HG02763 (cell line): Measurements from ENCODE around the gene GABPA.
"Not testable (repeated sequence)": the region's sequence is repeated elsewhere in the genome, so short reads cannot be mapped to it uniquely, and the experiment has no call there.

ENCODE experiments used
- ATAC-seq: cut with Tn5 transposase; IDR thresholded peaks from one replicate; pipeline ENCODE4 v1.9.1; 2021; ENCODE audit warnings: mild to moderate bottlenecking, moderate library complexity; ENCODE audit not compliant: unreplicated experiment

GABPA gene

DNA sequence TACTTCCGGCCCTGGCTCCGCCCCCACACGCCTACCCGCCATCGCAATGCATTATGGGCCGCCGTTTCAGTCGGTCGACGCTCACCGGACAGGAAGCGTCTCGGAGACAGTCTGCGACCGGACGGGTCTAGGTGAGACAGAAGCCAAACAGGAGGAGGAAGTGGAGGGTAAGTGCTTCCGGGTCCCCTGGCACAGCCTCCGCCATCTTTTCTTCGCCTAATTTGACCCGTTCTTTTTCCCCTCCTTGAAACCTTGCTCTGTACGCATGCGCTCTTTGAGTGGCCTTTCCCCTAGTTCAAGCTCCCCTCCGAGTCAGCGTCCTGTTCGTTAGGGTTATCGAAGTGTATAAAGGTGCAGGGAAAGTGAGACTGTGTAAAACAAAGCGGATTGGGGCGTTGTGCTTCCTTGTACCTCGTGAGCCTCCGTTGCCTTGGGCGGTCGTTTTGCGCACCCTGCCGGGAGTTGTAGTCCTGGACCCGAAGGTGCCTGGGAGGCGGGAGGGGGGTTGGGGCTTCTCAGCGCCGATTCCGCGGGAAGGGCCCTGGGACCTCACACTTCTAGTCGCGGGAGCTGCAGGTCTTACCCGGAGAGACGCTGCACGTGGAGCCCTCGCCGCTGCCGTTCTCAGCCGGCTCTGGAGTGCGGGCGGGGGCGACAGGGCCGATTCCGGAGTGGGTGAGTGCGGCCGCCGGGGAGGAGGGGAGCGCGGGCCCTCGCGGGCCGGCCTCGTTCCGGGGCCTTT, at the start of gene GABPA, which contains the start of gene ATP5PF:
GABPA (plus strand) TSS at position 69 of the 742 bp plus-strand sequence. CDS start 6,627 bp downstream, outside the sequence.
ATP5PF (minus strand) TSS at position 1 of the 742 bp plus-strand sequence. CDS start 5,110 bp downstream, outside the sequence.
- ATAC-seq, result peak; percentile 89

DNA sequence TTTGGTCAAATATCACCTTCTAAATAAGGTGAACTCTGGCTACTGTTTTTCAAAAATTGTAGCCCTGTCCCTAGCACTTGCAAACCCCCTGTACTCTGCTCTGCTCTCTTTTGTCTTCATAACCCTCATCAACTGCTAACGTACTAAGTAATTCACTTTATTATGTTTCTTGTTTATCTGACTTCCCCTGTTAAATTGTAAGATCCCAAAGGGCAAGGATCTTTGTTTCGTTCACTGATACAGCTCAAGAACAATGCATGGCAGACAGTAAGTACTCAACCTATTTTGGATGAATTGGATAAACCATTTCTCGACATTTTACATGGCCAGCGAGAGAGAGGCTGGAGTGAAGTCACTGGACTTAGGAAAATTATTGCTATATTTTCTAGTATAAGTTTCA, 47.0 kb upstream of the GABPA start:
- no peak for ATAC-seq

DNA sequence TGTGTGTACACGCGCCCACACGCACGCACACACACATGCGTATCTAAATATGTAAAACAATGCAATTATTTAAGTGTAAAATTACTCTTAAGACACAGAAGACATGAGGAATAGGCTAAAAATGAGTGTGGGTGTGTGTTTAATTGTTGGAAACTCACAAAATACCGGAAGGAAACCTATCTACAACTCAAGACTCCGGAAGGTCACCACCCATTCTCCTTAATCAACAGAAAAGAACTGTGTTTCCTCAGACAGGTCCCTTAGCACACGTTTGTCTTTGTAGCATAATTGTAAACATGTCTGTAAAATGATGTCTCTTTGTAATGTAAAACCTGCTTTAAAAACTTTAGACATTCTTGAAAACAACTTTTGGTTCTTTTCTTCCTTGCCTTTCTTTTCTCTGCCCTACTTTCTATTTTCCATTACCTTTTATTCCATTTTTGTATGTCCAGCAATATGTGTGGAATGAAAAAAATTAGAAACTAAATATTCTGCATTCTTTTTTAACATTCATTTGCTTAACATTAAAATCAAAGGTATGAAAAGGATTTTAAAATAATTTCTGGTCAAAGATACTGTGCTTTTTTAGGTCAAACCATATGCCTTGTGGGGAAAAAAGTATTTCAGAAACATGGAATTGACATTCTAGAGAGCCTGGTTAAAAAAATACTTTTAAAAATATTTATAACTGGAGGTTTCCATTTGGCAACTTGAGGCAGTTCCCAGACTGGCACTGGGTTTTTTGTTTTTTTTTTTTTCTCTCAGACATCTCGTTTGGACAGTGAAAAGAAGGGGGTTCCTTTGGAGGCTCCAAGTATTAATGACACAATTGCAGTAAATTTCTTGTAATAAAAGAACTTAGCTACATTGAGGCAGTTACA, 46.3 kb upstream of the GABPA start:
- no peak for ATAC-seq

DNA sequence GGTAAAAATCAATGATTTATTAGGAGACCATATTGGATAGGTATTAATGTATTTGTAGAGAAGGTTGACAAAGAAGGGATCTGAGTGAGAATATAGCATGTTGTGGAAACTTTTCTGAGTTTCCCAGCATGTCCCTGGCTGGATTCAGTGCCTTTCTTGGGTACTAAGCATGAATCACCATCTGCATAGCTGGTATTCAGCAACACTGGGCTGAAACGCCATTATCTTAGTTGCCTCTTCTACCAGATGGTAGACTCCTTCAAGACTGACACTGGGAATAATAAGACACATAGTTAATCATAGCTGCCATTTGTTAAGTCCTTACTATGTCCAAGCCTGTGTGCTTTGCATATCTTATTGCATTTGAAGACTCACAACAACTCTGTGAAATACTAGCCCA, 45.5 kb upstream of the GABPA start:
- ATAC-seq, result no peak

DNA sequence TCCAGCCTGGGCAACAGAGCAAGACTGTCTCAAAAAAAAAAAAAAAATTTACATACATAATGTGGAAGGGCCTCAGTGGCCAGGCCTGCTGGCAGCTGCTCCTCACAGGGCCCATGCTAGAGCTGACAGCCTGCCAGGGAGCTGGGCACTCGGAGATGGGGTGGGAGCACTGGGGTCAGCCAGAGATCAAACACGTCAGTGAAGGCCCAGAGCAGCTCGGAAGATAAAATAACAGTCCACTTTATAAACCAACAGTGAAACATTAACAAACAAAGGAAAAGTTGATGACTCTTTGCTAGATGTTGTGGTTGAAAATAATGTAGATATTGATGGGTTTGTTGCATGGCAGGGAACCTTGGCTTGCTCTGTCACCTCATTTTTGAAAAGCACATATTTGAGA, 42.8 kb upstream of the GABPA start:
- ATAC-seq, result no peak

DNA sequence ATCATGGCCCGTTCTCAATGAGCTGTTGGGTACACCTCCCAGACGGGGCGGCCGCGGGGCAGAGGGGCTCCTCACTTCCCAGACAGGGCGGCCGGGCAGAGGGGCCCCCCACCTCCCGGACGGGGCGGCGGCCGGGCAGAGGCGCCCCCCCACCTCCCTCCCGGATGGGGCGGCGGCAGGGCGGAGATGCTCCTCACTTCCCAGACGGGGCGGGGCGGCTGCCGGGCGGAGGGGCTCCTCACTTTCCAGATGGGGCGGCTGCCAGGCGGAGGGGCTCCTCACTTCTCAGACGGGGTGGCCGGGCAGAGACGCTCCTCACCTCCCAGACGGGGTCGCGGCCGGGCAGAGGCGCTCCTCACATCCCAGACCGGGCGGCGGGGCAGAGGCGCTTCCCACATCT, 39.3 kb upstream of the GABPA start:
- ATAC-seq, result not testable (repeated sequence)

DNA sequence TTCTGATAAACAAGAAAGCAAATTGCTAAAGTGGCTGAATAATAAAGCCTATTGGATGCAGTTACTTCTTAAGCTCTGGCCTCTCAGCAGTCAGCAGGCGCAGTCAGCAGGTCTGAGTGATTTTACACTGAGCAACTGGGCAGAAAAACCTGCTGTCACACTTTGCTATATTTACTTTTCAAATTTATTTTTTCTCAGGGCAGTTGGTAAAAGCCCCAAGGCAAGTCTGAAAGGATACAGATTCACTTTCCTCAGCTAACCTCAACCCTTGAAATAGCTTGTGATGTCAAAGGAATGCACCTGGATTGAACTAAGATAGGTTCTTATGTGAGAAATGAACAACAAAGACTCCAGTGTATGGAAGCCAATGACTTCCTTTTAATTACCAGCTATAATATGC, 34.0 kb upstream of the GABPA start:
- ATAC-seq, result no peak

DNA sequence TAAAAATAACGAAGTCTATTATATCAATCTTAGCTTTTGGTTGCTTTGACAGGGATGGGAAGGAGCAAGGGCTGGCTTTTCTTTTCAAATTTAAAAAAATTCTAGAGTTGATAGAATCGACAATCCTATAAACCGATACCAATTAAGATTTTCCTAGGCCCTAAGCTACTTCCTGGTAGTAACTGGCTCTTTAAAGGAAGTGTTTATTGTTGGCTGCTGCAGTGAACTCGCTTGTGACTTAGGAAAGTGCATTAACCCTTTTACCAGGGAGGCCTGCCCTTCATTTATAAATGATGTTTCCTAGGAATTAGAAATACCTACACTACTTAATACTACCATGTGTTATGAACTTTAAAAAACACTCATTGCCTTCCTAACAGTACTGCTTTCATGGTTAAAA, 33.2 kb upstream of the GABPA start:
- no peak for ATAC-seq

DNA sequence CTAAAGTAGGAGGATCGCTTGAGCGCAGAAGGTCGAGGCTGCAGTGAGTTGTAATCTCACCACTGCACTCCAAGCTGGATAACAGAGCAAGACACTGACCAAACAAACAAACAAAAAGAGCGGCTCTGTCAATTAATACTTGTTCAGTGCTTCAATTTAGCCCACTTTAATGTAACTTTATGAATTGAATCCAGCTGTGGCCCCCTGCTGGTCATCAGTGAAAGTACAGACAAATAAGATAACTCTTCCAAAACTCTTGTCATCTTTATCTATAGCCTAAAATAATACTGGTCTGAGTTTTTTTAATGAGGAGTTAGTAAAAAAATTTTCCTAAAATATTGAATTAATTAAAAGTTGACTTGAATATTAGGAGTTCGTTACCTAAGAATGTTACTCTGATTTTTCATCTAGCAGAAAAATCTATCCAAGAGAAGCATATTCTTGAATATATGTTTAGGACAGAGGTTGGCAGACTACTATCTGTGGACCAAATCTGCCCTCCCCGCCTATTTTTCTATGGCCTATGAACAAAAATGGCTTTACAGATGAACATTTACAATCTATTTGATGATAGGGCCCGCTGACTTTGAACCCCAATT, 26.2 kb upstream of the GABPA start:
- ATAC-seq, result no peak

DNA sequence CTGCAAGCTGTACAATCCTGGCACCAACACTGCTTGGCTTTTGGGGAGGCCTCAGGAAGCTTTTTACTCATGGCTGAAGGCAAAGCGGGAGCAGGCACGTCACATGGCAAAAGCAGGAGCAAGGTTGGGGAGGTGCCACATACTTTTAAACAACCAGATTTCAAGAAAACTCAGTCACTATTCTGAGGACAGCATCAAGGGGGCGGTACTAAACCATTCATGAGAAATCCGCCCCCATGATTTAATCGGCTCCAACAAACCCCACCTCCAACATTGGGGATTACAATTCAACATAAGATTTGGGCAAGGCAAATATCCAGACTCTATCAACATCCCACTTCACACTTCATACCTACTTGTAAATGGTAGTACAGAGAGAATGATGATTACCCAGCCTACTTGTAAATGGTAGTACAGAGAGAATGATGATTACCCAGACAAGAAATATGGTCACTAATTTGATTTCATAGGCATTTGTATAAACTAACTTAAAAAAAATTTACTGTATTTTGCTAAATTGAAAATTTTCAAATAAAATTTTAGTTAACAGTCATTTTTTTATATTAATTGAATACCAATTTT, 25.0 kb upstream of the GABPA start:
- no peak for ATAC-seq

DNA sequence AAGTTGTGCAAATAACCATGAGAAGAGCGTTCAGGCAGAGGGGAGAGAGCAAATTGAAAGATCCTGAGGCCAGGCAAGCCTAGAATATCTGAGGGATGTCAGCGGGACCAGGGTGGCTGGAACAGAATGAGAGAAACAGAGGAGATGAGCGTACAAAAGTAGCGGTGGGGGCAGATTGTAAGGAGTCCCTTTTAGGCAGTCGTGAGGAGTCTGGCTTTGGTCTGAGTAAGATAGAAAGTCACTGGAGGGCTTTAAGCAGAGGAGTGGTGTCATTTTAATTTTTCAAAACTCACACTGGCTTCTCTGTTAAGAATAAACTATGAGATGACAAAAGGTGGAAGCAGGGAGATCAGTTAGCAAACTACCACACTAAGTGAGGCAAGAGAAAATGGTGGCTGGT, 24.2 kb upstream of the GABPA start:
- ATAC-seq, result no peak

DNA sequence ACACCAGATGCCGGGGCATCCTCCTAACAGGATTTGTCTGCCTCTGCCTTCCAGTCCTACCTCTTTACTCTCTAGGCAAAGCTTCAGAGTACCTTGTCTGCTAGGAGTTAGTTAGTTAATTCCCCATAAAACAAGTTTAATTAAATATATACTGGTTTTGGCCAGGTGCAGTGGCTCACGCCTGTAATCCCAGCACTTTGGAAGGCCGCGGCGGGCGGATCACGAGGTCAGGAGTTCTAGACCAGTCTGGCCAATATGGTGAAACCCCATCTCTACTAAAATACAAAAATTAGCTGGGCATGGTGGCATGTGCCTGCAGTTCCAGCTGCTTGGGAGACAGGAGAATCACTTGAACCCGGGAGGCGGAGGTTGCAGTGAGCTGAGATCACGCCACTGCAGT, 20.7 kb upstream of the GABPA start:
- ATAC-seq, result not testable (repeated sequence)

DNA sequence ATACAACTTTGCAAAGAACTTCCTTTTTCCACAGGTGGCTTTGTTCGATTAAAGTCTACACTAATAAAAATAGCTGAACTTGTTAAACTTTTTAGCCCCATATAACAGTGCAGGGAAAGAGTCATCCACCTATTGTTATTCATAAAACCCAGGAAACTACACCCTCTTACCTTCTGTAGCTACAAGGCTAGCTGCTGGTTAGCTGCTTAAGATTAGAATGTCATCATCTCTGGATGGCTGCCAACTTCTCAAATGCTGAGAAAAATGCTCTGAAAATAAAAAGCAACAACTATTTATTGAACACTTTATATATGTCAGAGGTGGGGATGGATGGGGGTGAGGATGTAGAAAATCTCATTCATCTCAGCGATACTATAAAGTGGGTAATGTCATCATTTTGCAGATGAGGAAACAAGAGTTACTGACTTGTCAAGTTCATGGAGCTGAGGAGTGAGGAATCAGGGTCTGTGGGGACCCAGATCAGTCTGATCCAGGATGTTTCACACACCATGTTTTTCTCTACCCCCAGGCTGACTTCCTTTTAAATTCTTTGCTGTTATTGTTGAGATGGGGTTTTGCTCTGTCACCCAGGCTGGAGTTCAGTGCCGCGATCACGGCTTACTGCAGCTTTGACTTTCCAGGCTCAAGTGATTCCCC, 17.2 kb upstream of the GABPA start:
- ATAC-seq, result no peak

DNA sequence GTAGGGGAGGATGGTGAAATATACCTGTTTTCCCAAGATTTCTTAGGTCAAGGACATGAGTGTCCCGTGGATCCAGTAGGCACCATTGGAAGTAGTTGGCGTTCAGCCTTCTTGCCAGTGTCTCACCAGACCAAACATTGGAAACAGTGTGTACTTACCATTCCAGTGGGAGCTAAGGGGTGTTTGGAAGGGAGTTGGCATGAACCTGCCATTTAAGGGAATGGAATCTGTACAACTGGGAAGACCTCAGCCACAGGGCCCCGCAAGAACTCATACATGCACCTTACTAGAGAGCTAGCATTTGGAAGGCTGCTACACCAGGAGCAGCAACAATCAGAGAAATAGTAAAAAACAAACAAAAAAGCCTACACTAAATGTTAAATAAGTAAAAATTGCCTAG, 12.8 kb upstream of the GABPA start:
- no peak for ATAC-seq

DNA sequence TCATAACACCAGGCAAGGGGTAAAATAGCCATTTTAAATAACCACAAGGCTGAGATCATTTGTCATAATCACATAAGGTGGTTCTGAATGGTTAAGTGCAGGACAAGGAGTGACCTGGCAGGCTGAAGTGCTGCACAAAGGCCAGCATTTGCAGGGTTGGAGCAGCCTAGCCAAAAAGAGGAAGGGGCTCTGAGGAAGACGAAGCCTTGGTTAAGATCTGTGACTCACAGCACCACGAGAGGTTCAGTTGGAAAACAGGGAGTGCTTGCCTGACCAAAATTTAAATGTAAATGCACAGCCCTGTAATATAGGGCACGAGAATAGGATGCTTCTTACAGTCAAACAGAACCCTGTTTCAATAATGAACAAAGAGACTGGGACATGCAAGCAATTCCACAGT, 12.1 kb upstream of the GABPA start:
- ATAC-seq, result no peak

DNA sequence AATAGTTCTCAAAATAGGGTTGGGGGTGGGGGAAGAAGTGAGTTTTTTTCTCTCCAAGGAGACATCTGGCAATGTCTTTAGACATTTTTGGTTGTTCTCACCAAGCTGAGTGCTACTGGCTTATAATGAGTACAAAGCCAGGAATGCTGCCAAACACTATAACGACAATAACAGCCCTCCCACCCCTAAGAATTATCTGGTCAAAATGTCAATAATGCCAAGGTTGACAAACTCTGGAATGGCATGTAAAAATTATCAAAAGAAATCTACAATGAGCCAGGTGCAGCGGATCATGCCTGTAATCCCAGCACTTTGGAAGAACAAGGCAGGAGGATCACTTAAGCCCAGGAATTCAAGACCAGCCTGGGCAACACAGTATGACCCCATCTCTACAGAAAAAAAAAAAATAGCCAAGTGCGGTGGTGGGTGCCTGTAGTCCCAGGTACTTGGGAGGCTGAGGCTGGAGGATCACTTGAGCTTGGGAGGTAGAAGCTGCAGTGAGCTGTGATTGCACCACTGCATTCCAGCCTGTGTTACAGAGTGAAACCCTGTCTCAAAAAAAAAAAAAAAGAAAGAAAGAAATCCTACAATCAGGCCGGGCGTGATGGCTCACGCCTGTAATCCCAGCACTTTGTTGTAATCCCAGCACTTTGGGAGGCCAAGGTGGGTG, 2.5 kb upstream of the GABPA start:
- no peak for ATAC-seq

DNA sequence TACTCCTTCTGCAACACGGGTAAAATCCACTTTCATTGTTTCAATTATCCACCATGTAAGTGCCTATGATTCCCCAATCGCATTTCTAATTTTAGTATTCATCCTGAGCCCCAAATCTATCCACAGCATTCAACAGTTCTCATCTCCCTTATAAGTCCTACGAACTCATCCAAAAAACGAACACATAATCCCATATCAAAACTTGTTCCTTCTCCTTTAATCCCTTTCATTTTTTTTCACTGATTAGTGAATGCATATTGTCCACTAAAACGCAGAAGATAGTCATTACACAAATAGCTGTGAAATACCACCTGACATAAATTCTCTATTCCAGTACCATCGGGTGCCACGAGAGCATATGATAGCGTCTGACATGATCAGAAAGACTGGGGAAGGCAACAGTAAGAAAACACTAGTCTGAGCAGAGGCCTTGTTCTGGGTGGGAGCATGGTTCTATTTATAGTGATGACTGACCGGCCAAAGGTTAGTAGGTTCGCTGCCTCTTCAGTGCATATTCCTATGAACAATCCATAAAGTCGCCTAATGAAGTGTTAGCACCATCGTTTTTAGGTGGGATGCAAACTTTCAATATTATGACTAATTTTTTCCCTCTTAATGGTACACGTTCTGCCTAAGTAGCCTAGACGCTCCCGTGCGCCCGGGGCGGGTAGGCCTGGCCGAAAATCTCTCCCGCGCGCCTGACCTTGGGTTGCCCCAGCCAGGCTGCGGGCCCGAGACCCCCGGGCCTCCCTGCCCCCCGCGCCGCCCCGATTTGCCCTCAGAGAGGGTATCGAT, 716 bp upstream of the GABPA start:
- ATAC-seq, result peak; percentile 4

DNA sequence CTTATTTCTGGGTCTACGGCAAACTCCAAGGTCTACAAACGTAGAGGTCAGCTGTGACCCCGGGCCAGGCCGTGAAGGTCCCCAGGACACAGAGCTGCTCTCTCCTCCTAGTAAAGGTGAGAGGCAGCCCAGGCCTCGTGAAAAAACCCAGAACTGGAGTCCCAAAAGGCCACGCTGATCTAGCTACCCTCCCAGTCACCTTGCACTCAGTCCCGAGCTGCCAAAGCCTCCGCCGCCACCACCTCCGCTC, 193 bp upstream of the GABPA start:
- ATAC-seq, result no peak

DNA sequence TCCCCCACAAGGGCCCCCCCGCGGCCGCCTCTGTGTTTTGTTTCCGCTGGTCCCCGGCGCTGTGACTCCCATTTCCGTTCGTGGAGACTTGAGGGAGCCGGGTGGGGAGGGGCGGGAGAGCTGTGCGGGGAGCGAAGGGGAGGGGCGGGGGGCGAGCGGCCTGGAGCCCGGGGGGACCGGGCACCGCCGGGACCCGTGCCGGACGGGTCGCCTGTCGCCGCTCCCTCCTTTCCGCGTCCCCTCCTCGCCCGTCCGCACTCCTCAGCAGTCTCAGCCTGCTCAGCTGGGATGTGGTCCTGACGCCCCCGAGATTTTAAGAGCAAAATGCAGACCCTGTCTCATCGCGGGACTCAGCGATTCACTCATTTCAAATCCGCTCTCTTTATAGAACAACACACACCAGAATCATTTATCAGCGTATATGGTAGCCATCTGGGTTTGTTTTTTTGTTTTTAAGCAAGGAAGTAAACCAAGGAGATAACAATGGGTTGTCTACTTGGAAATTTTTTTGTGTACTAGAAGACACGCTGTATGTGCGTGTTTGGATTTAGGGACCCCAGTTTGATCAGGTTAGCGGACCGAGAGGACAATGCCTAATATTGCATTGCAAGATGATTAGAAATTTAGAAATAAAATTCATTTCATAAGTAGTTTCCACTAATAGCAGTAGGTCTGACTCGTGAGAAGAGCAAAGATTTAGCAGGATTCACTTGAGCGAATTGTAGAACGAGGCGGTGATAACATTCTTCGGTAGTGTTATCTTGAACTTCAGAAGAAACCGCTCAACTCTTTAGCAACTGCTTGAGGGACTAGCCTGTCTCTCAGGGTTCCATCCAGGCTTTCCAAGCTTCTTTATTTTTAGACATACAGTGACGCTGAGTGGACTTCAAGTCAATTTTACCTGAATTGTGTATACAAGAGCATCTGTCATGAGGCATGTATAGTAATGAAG, 1.1 kb downstream of the GABPA start:
- ATAC-seq, result peak; percentile 8
